Ishikawa (cell line): ENCODE results near the gene FAM180A.

Source experiments
- CEBPB ChIP-seq: IDR thresholded peaks from 2 replicates; pipeline ENCODE4 v1.6.1; 2012
- CREB1 ChIP-seq: IDR thresholded peaks from 2 replicates; pipeline ENCODE4 v1.6.1; 2012; ENCODE audit warnings: low read depth
- EGR1 ChIP-seq: IDR thresholded peaks from 2 replicates; pipeline ENCODE4 v1.6.1; 2012
- EP300 ChIP-seq: IDR thresholded peaks from 2 replicates; pipeline ENCODE4 v1.6.1; 2012; ENCODE audit warnings: borderline replicate concordance
- FOXM1 ChIP-seq: IDR thresholded peaks from 2 replicates; pipeline ENCODE4 v1.6.1; 2012; ENCODE audit warnings: low read depth, borderline replicate concordance
- MAX ChIP-seq: IDR thresholded peaks from 2 replicates; pipeline ENCODE4 v1.6.1; 2012
- NFIC ChIP-seq: IDR thresholded peaks from 2 replicates; pipeline ENCODE4 v1.6.1; 2012
- RAD21 ChIP-seq: IDR thresholded peaks from 2 replicates; pipeline ENCODE4 v1.6.1; 2012; ENCODE audit warnings: low read depth
- REST ChIP-seq: IDR thresholded peaks from 2 replicates; pipeline ENCODE4 v1.6.1; 2012; ENCODE audit warnings: low read depth, mild to moderate bottlenecking
- TAF1 ChIP-seq: IDR thresholded peaks from 2 replicates; pipeline ENCODE4 v1.6.1; 2012; ENCODE audit warnings: low read depth, mild to moderate bottlenecking
- TCF12 ChIP-seq: IDR thresholded peaks from 2 replicates; pipeline ENCODE4 v1.6.1; 2012; ENCODE audit warnings: low read depth
- TEAD4 ChIP-seq: IDR thresholded peaks from 2 replicates; pipeline ENCODE4 v1.6.1; 2012
- USF1 ChIP-seq: IDR thresholded peaks from 2 replicates; pipeline ENCODE4 v1.6.1; 2012
- YY1 ChIP-seq: IDR thresholded peaks from 2 replicates; pipeline ENCODE4 v1.6.1; 2012; ENCODE audit warnings: low read depth
- ZBTB7A ChIP-seq: IDR thresholded peaks from 2 replicates; pipeline ENCODE4 v1.6.1; 2012; ENCODE audit warnings: low read depth

Gene FAM180A

GRCh38 chr7:135716677-135717238, 31.9 kb downstream of the FAM180A start:
- no peak for TF ChIP-seq RAD21
- TF ChIP-seq CREB1, result no peak
- no peak; the same call in 1 of the 2 replicates for TF ChIP-seq MAX
- TF ChIP-seq TCF12, result peak; percentile 93
- TF ChIP-seq YY1, result peak; percentile 44; the same call in 1 of the 2 replicates
- peak; percentile 58; the same call in 1 of the 2 replicates for TF ChIP-seq CEBPB
- TF ChIP-seq TEAD4, result peak; percentile 92
- TF ChIP-seq USF1, result no peak
- TF ChIP-seq EGR1, result no peak
- peak; percentile 99 for TF ChIP-seq NFIC
- no peak for TF ChIP-seq ZBTB7A
- TF ChIP-seq REST, result no peak
- no peak for TF ChIP-seq TAF1
- 0 out of 2 replicates have a peak, but pooled peaks have one; percentile 41 for TF ChIP-seq FOXM1
- TF ChIP-seq EP300, result peak; percentile 82

- TF ChIP-seq TCF12, result no peak
- no peak for TF ChIP-seq USF1
- TF ChIP-seq RAD21, result no peak
- no peak for TF ChIP-seq FOXM1
- TF ChIP-seq TAF1, result no peak
- TF ChIP-seq CREB1, result no peak
- no peak for TF ChIP-seq ZBTB7A
- TF ChIP-seq NFIC, result no peak
- TF ChIP-seq EGR1, result no peak
- TF ChIP-seq EP300, result no peak
- no peak for TF ChIP-seq REST
- no peak for TF ChIP-seq TEAD4
- TF ChIP-seq CEBPB, result no peak
- no peak for TF ChIP-seq YY1
- TF ChIP-seq MAX, result no peak
These were observed 32.9 kb downstream of the FAM180A start for GRCh38 chr7:135715673-135716072.

GRCh38 chr7:135715055-135715522, 33.5 kb downstream of the FAM180A start:
- TF ChIP-seq USF1 (no peak), CEBPB (no peak), MAX (no peak)

- TF ChIP-seq REST (no peak), MAX (no peak), ZBTB7A (no peak), FOXM1 (no peak), EP300 (no peak), CREB1 (no peak), EGR1 (no peak), RAD21 (no peak), TAF1 (no peak), TEAD4 (no peak), NFIC (no peak), TCF12 (no peak), YY1 (no peak)
These were observed 34.0 kb downstream of the FAM180A start for GRCh38 chr7:135714534-135715009.
